C4-2B (cell line): ENCODE results near the gene LIN7B.
"Not testable (repeated sequence)": the region's sequence is repeated elsewhere in the genome, so short reads cannot be mapped to it uniquely, and the experiment has no call there.

Source experiments
- CTCF ChIP-seq: fragments of 450-650 bp; conservative IDR thresholded peaks from 2 replicates; pipeline ENCODE4 v1.5.1; 2017; ENCODE audit warnings: mild to moderate bottlenecking
- ZFX ChIP-seq: fragments of 450-650 bp; IDR thresholded peaks from 2 replicates; pipeline ENCODE4 v1.6.1; 2017

GRCh38 chr19:49121841-49122240, 7.7 kb downstream of the LIN7B start:
- TF ChIP-seq CTCF, ZFX: not testable (repeated sequence)
